Epithelial cell of proximal tubule (primary cell): ENCODE results near the gene HTR2B. TPM values are rescaled to one million over a fixed set of nuclear protein-coding genes. Genes with fewer than 3 reads are reported as not detected.

ENCODE experiments used
- DNase-seq: peaks from one replicate; pipeline ENCODE4 v3.0.0-alpha.2; 2011; ENCODE audit warnings: low read depth
- H3K4me3 ChIP-seq: 2 replicates; pipeline ENCODE4 v1.5.1; 2011; ENCODE audit warnings: low read depth, mild to moderate bottlenecking, low read length
- total RNA-seq: library from RNA; depleted of rRNA; stranded (reverse); fragments of >200 nt; gene quantifications from 2 replicates; pipeline ENCODE4 v1.2.3, GENCODE V29; 2015
- TF ChIP-seq, protein P1 (sequence below): conservative IDR thresholded peaks from 2 replicates; pipeline ENCODE4 v1.5.1; 2012; ENCODE audit warnings: low read depth, mild to moderate bottlenecking, low read length

The HTR2B gene
- total RNA-seq, 1 donor from 2014 or later, result not detected

DNA sequence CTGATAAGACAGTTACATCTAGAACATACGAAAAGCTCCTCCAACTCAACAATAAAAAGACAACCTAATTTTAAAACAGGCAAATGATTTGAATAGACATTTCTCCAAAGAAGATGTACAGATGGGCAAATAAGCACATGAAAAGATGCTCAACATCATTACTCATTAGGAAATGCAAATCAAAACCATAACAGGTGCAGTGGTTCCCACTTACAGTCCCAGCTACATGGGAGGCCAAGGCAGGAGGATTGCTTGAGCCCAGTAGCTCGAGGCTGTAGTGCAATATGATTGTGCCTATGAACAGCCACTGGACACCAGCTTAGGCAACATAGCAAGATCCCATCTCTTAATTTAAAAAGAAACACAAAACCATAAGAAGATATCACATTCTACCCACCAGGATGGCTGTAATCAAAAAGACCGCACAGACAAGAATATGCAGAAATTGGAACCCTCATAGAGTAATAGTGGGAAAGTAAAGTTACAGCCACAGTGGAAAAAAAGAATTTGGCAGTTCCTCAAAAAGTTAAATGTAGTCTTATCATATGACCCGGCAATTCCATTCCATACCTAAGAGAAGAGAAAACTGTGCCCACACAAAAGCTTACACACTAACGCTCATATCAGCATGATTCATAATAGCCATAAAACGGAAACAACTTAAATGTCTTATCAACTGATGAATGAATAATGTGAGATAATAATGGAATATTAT lies 43.1 kb upstream of the HTR2B start:
- no peak overlapping the region for H3K4me3 ChIP-seq
- no peak for DNase-seq
- TF ChIP-seq, protein P1, sequence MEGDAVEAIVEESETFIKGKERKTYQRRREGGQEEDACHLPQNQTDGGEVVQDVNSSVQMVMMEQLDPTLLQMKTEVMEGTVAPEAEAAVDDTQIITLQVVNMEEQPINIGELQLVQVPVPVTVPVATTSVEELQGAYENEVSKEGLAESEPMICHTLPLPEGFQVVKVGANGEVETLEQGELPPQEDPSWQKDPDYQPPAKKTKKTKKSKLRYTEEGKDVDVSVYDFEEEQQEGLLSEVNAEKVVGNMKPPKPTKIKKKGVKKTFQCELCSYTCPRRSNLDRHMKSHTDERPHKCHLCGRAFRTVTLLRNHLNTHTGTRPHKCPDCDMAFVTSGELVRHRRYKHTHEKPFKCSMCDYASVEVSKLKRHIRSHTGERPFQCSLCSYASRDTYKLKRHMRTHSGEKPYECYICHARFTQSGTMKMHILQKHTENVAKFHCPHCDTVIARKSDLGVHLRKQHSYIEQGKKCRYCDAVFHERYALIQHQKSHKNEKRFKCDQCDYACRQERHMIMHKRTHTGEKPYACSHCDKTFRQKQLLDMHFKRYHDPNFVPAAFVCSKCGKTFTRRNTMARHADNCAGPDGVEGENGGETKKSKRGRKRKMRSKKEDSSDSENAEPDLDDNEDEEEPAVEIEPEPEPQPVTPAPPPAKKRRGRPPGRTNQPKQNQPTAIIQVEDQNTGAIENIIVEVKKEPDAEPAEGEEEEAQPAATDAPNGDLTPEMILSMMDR, result no peak

DNA sequence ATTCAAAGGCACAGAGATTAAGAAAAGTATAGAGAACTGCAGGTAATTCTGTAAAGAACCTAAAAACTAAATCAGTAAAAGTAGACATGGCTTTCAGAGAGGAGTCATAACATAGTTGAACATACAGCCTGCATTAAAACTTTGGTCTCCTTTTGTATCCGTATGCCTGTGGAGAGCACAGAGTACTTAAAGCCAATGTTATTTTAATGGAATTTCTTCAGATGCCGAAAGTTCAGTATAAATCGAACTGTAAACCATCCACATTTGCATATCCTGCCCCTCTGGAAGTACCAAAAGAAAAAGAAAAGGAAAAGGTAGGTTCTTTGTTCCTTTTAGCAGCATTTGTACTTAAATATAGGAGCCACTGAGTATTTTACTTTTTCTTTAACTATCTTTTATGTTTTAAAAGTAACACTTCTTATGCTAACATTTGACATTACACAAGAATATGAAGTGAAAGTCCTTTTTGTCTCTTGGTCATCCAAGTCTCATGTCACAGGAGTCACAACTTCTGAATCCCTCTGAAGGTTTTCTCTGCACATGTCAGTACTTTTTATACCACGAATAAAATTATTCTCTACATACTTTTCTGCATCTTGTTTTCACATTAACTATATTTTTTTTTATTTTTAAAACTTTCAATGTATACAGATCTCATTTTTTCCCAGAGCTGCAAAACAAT lies 38.7 kb upstream of the HTR2B start:
- TF ChIP-seq, protein P1, result no peak
- H3K4me3 ChIP-seq, result no peak overlapping the region
- no peak for DNase-seq

DNA sequence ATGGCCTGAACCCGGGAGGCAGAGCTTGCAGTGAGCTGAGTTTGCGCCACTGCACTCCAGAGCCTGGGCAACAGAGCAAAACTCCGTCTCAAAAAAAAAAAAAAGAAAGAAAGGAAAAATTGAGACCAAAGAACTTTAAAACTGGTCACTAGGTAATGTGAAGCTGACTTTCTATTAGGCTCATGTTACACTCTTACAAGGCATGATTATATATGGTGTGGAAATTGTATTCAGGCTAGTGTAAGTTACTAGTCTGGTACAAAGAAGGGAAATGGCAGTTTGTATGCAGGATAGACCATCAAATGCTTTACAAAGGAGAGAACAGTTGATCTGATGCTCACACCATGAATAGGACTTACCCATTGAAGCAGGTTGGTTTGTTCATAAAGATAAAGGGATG lies 38.2 kb upstream of the HTR2B start:
- DNase-seq, result no peak
- no peak overlapping the region for H3K4me3 ChIP-seq
- TF ChIP-seq, protein P1, result no peak

DNA sequence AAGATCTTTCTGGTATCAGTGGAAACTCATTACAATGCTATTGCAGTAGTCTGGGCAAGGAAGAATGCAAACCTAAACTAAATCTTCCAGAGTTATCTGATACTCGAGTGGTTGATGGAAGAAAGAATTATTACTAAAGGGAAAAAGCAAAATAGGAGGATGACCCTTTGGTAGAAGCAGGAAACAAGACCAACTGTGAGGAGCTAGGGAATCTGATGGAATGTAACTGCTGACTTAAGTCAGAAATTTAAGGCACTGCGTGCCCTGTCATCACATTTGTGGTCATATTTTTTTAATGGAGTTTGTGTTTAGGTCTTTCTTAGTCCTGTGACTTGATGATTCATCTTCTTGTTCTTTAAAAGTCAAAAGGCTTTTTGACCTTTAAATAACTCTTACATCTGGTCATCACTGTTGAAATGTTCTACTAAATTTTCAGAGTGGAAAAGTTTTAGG lies 37.1 kb upstream of the HTR2B start:
- peak; percentile 96 for DNase-seq
- TF ChIP-seq, protein P1, result no peak

DNA sequence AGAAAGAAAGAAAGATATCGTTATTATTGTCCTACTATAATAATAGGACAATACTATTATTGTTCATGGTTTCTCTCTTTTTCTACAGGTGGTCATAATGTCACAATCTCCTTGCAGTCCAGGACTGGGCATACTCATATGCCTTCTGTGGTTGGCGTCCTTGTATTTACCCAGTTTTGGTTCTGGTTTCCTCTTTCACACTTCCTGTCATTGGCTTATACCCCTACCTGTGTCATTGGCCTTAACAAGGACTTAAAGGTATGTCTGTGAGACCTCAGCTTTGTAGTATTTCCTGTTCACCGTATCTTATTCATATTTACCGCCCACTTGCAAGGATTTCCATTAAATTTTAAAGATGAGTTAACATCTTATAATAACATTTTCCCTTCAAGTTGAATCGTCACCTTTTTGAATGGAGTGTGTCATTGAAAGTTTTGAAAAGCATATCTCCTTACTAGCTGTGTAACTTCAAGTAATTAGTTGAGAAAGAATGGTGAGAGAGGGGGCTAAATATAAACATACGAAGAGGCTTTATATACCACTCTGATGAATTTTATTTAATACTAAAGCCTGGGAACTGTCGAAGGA lies 36.5 kb upstream of the HTR2B start:
- DNase-seq, result no peak
- no peak overlapping the region for H3K4me3 ChIP-seq
- TF ChIP-seq, protein P1, result no peak

More for the DNA sequence above, 37.1 kb upstream of the HTR2B start:
- H3K4me3 ChIP-seq, result no peak overlapping the region

DNA sequence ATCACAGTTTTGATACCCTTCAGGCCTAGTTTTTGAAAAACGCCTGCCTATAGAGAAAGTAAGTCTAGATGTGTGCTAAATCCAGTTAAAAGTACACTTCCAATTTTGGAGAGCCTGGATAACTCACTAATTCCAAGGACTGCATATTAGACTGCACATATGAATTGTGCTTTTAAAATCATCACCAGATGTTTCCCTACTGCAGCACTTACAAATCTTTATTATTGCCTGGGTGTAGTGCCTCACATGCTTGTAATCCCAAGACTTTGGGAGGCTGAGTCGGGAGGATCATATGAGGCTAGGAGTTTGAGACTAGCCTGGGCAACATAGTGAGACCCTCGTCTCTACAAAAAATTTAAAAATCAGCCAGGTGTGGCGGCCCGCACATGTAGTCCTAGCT lies 35.9 kb upstream of the HTR2B start:
- TF ChIP-seq, protein P1, result no peak
- H3K4me3 ChIP-seq, result no peak overlapping the region
- DNase-seq, result no peak
